KOPT-K1 (cell line): ENCODE data around the gene TRIM49D2.
"Not testable (repeated sequence)": the region's sequence is repeated elsewhere in the genome, so short reads cannot be mapped to it uniquely, and the experiment has no call there.

Source experiments
- H3K27ac ChIP-seq: fragments of 200-600 bp; sonication (generic); 2 replicates; pipeline ENCODE4 v1.5.1; 2016; ENCODE audit warnings: antibody characterized with exemption, mild to moderate bottlenecking, low read depth, low read length; ENCODE audit not compliant: poor library complexity, severe bottlenecking
- H3K36me3 ChIP-seq: fragments of 200-600 bp; sonication (generic); 2 replicates; pipeline ENCODE4 v1.5.1; 2017; ENCODE audit warnings: antibody characterized with exemption, mild to moderate bottlenecking, low read length, moderate library complexity; ENCODE audit not compliant: insufficient read depth
- H3K9me3 ChIP-seq: fragments of 200-600 bp; sonication (generic); 2 replicates; pipeline ENCODE4 v1.5.1; 2017; ENCODE audit warnings: antibody characterized with exemption, low read length, mild to moderate bottlenecking; ENCODE audit not compliant: insufficient read depth, poor library complexity, severe bottlenecking

The TRIM49D2 gene

DNA sequence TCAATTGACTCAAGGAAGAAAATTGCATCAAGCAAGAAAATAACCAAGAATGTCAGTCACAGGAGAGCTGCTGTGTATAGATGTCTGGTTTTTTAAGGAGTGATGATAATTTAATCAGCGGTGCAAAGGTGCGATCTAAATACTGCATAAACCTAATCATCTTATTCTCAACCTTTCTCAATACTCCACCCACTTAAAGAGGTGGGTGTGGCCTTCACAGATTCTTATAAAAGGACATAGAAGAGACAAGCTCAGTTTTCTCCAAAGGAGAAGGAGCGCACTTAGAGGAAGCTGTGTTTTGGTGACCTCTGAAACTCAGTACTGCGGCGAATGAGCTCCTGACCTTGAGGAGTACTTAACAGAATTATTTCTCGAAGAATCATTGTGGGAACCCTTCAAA is at the start of gene TRIM49D2:
Gene TRIM49D2, plus strand, starts transcription at position 301 of the 400 bp plus-strand sequence. CDS start 2,698 bp downstream, outside the sequence.
- not testable (repeated sequence) for H3K36me3 ChIP-seq, H3K9me3 ChIP-seq, H3K27ac ChIP-seq

DNA sequence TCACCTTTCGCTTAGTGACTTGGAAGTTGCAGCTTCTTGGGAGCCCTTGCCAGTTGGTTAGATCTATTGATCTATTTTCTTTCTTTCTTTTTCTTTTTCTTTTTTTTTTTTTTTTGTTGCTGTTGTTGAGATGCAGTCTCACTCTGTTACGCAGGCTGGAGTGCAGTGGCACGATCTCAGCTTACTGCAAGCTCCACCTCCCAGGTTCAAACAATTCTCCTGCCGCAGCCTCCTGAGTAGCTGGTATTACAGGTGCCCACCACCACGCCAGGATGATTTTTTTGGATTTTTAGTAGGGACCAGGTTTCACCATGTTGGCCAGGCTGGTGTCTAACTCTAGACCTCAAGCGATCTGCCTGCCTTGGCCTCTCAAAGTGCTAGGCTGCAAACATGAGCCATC is 46.4 kb upstream of the TRIM49D2 start:
- not testable (repeated sequence) for H3K9me3 ChIP-seq, H3K27ac ChIP-seq, H3K36me3 ChIP-seq

GRCh38 chr11:89893245-89893644 is 30.6 kb upstream of the TRIM49D2 start:
- H3K9me3 ChIP-seq, H3K36me3 ChIP-seq, H3K27ac ChIP-seq: not testable (repeated sequence)

- H3K36me3 ChIP-seq, H3K9me3 ChIP-seq, H3K27ac ChIP-seq: not testable (repeated sequence)
These were observed 23.1 kb upstream of the TRIM49D2 start for GRCh38 chr11:89900809-89901208.

GRCh38 chr11:89922195-89922660 is 1.6 kb upstream of the TRIM49D2 start, which contains the start of gene TRIM49D1:
Gene TRIM49D1, minus strand, starts transcription at chr11:89922245. Its CDS starts 4,535 bp downstream, at chr11:89917710.
- Histone ChIP-seq H3K9me3 (no peaks in the 10 kb centered on the region), H3K27ac (no peak within 1 kb of the TSS), H3K36me3 (no peaks in the 10 kb centered on the region)

DNA sequence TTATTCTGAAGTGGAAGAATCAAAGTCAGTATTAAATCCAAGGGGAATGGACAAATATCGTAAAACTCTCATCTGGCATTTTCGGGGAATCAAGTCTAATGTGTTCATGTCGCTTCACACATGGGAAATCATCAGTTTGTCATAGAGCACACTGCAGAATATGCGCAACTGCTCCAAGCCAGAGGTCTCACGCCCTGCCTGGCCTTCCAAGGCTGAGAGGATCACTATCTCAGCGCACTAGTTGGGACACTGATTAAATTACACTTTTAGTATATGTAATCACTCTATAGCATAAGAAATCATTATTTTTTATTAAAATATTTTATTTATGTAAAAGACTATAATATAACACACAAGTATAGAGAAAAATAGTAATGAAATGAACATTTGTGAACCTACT is 37.0 kb downstream of the TRIM49D2 start:
- not testable (repeated sequence) for H3K36me3 ChIP-seq, H3K9me3 ChIP-seq, H3K27ac ChIP-seq

DNA sequence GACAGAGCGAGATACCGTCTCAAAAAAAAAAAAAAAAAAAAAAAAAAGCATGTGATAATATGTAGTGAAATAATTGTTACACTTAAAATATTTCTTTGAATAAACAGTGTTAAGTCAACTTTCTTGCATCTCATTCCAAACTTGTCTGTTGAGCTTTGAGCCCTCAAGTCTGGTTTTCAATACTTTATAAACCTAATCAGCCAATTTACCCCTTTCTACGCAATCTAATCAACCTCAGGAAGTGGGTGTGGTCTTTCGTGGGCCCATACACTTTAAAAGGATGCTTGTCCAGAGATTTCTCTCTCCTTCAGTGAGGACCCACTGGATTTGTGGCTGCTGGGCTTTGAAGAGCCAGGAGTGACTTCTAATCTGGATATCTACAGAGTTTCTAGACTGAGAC is 41.9 kb downstream of the TRIM49D2 start, which contains the start of gene TRIM64:
Gene TRIM64, plus strand, starts transcription at position 301 of the 400 bp plus-strand sequence. CDS start 2,467 bp downstream, outside the sequence.
- H3K27ac ChIP-seq, H3K9me3 ChIP-seq, H3K36me3 ChIP-seq: not testable (repeated sequence)
